ENCODE data around the gene TAPBPL. TPM values are rescaled to one million over a fixed set of nuclear protein-coding genes. Genes with fewer than 3 reads are reported as not detected.

TAPBPL gene
- total RNA-seq, 2 experiments from 2014 or later = 45.8 to 47.9 TPM

DNA sequence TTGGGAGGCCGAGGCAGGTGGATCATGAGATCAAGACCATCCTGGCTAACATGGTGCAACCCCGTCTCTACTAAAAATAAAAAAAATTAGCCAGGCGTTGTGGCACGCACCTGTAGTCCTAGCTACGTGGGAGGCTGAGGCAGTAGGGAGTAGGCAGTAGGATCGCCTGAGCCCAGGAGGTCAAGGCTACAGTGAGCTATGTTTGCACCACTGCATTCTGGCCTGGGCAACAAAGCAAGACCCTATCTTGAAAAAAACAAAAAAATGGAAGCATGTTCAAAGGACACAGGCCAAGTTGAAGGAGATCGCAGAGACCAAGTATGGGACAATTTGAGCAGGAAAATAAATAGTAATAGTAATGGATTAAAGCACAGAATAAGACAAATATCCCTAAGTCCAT lies 56.2 kb downstream of the TAPBPL start:
- Mint-ChIP-seq H3K4me3 (no peak overlapping the region), H3K27me3 (no peaks in the 10 kb centered on the region), H3K36me3 (ENCODE audit: low read depth) (peaks cover 53% of the 10 kb centered on the region), H3K27ac (no peak overlapping the region), H3K9me3 (no peaks in the 10 kb centered on the region), H3K4me1 (peaks cover 17% of the 10 kb centered on the region)
- DNase-seq = no peak
- ChIA-PET POLR2A (no interaction called here), CTCF (no interaction called here)

Other genes starting within 250 kb of the TAPBPL start
- gene PLEKHG6, start 141.4 kb upstream of the TAPBPL start, total RNA-seq = not detected
- 10 to 100 TPM; 59.3 to 64.4 TPM for gene TNFRSF1A, start 110.0 kb upstream of the TAPBPL start, total RNA-seq
- under 1 TPM; 0.54 to 0.67 TPM for gene SCNN1A, start 76.5 kb upstream of the TAPBPL start, total RNA-seq
- gene LTBR, start 67.9 kb upstream of the TAPBPL start, total RNA-seq = not detected
- 100 to 1,000 TPM; 115 to 134 TPM for gene CD27, start 7.1 kb upstream of the TAPBPL start, total RNA-seq
- gene VAMP1, start 18.6 kb downstream of the TAPBPL start, total RNA-seq = 10 to 100 TPM; 61.4 to 73.4 TPM
- gene MRPL51, start 41.2 kb downstream of the TAPBPL start, total RNA-seq = 100 to 1,000 TPM; 212 to 241 TPM
- 100 to 1,000 TPM; 191 to 202 TPM for gene NCAPD2, start 42.1 kb downstream of the TAPBPL start, total RNA-seq
- gene GAPDH, start 82.5 kb downstream of the TAPBPL start, total RNA-seq = 1,000 to 10,000 TPM; 4,459 to 4,958 TPM
- 10 to 100 TPM; 28.3 to 30.4 TPM for gene IFFO1, start 104.0 kb downstream of the TAPBPL start, total RNA-seq
- gene NOP2, start 116.2 kb downstream of the TAPBPL start, total RNA-seq = 10 to 100 TPM; 74.1 to 76.4 TPM
- 100 to 1,000 TPM; 262 to 263 TPM for gene CHD4, start 155.3 kb downstream of the TAPBPL start, total RNA-seq
- gene LPAR5, start 183.9 kb downstream of the TAPBPL start, total RNA-seq = 1 to 10 TPM; 6.2 to 6.6 TPM
- gene ACRBP, start 195.4 kb downstream of the TAPBPL start, total RNA-seq = 1 to 10 TPM; 1.6 to 2.6 TPM
- 10 to 100 TPM; 33.7 to 40.2 TPM for gene ING4, start 211.1 kb downstream of the TAPBPL start, total RNA-seq
- 10 to 100 TPM; 90.9 to 95.4 TPM for gene ZNF384, start 237.3 kb downstream of the TAPBPL start, total RNA-seq
- not detected for gene PIANP, start 248.8 kb downstream of the TAPBPL start, total RNA-seq

All from activated CD4-positive, alpha-beta T cell treated with anti-CD3 and anti-CD28 coated beads, Interleukin-2, amount 10 ng/mL, durations not matched to agents 7 days and 5 days (primary cell).